Tibial nerve (tissue), 4 donors: ENCODE results near the gene DSTYK. TPM values are rescaled to one million over a fixed set of nuclear protein-coding genes. Genes with fewer than 3 reads are reported as not detected.
"Not testable (repeated sequence)": the region's sequence is repeated elsewhere in the genome, so short reads cannot be mapped to it uniquely, and the experiment has no call there.

Source experiments
- DNase-seq, 2 donors: peaks; one replicate each; pipeline ENCODE4 v3.0.0-alpha.2; 2019; ENCODE audit warnings: low spot score in 2 of 2
- H3K27ac ChIP-seq, 4 donors: fragments of 200-600 bp; sonication (generic) in 3 of 4; one replicate each; pipeline ENCODE4 v1.5.1; 2017 to 2019; ENCODE audit warnings: mild to moderate bottlenecking in 1 of 4
- H3K27me3 ChIP-seq, 2 donors: fragments of 200-600 bp; sonication (generic) in 1 of 2; one replicate each; pipeline versions ENCODE4 v1.5.1 to v1.6.0; 2017 to 2019
- H3K36me3 ChIP-seq, 3 donors: fragments of 200-600 bp; sonication (generic); one replicate each; pipeline ENCODE4 v1.5.1; 2018 to 2019
- H3K4me1 ChIP-seq, 4 donors: fragments of 200-600 bp; sonication (generic) in 3 of 4; one replicate each; pipeline ENCODE4 v1.5.1; 2017 to 2019
- H3K4me3 ChIP-seq, 4 donors: fragments of 200-600 bp; sonication (generic) in 3 of 4; one replicate each; pipeline ENCODE4 v1.5.1; 2017 to 2019; ENCODE audit warnings: mild to moderate bottlenecking in 1 of 4, moderate library complexity in 1 of 4
- H3K9me3 ChIP-seq, 4 donors: fragments of 200-600 bp; sonication (generic) in 3 of 4; one replicate each; pipeline ENCODE4 v1.5.1; 2017 to 2019
- EP300 ChIP-seq, 2 donors: sonication (generic); formaldehyde crosslinking; IDR thresholded peaks; one replicate each; pipeline ENCODE4 v1.6.1; 2017; ENCODE audit warnings: antibody characterized with exemption in 2 of 2, mild to moderate bottlenecking in 1 of 2
- POLR2A ChIP-seq, 2 donors: fragments of 450-650 bp; IDR thresholded peaks; one replicate each; pipeline ENCODE4 v1.6.1; 2017; ENCODE audit warnings: antibody characterized with exemption in 2 of 2, mild to moderate bottlenecking in 2 of 2, moderate library complexity in 2 of 2
- WGBS, 2 donors: methylation state at CpG; one replicate each; pipeline ENCODE4 v1.1.5; 2018; 5-methylcytosine and 5-hydroxymethylcytosine counted together
- total RNA-seq, 4 donors: library from RNA; depleted of rRNA; stranded (reverse); fragments of >200 nt; gene quantifications; one replicate each; pipeline ENCODE4 v1.1.0, GENCODE V29; 2016
- TF ChIP-seq, protein P1 (sequence below), 5 experiments: fragments of 200-600 bp in 3 of 5; fragments of 450-650 bp in 2 of 5; sonication (generic) in 3 of 5; IDR thresholded peaks; one replicate each; pipeline ENCODE4 v1.5.1; 2016 to 2019; ENCODE audit warnings: antibody characterized with exemption in 5 of 5, mild to moderate bottlenecking in 3 of 5, moderate library complexity in 2 of 5

The DSTYK gene
- total RNA-seq, 4 donors from 2014 or later = 10.5 to 15.5 (median 14.1) TPM

DNA sequence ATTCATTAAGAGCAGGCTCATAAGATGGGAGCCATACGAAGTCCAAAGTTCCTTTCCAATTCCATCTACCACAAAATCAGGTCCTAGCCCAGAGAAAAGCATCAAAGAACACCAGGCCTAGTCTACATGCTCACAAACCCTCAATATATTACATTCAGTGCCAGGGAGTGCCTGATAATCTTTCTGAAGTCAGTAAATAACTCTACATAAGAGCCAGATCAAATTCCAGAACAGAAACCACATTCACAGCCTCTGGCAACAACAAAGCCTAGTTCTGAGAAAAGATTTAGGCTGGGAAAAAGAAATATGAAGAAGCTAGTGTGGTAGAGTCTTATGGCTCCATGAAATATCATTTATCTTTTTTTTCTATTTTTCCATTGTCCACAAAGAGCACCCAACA is 49.2 kb downstream of the DSTYK start:
- Histone ChIP-seq H3K9me3 (no peaks in the 10 kb centered on the region), H3K27me3 (no peaks in the 10 kb centered on the region), H3K4me3 (no peak overlapping the region), H3K36me3 (peaks cover 0 to 85% (median 39%) of the 10 kb centered on the region in 3 donors), H3K4me1 (peaks cover 0 to 11% (median 0%) of the 10 kb centered on the region in 4 donors), H3K27ac (peak overlapping the region in 2 of 4 donors; percentile 40 to 57)
- no peak for DNase-seq
- WGBS, 2 donors = 45 to 70% methylated on average over 1 of the region's 1 CpG
- TF ChIP-seq EP300 (IDR thresholded peaks at IDR 0.05) = no peak
- TF ChIP-seq, protein P1, sequence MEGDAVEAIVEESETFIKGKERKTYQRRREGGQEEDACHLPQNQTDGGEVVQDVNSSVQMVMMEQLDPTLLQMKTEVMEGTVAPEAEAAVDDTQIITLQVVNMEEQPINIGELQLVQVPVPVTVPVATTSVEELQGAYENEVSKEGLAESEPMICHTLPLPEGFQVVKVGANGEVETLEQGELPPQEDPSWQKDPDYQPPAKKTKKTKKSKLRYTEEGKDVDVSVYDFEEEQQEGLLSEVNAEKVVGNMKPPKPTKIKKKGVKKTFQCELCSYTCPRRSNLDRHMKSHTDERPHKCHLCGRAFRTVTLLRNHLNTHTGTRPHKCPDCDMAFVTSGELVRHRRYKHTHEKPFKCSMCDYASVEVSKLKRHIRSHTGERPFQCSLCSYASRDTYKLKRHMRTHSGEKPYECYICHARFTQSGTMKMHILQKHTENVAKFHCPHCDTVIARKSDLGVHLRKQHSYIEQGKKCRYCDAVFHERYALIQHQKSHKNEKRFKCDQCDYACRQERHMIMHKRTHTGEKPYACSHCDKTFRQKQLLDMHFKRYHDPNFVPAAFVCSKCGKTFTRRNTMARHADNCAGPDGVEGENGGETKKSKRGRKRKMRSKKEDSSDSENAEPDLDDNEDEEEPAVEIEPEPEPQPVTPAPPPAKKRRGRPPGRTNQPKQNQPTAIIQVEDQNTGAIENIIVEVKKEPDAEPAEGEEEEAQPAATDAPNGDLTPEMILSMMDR (IDR thresholded peaks at IDR 0.05) = no peak
- no peak for TF ChIP-seq POLR2A (IDR thresholded peaks at IDR 0.05)

DNA sequence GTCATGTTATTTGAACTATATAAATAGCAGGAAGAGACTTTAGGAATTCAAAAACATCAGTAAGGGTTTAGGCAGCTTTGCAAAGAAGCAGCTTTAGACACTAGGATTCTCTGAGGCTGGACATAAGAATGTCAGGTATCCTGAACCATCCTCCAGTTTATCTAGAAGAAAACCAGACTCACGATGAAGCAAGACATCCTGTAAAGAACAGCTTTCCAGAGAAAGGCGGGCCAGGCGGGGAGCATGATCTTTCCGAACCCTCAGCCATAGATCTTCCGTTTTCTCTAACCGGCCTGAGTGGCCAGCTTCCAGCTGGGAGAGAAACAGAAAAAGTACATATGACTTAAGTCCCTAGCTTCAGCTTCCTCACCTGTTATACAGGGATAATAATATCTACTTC is 50.4 kb downstream of the DSTYK start:
- H3K27me3 ChIP-seq = no peaks in the 10 kb centered on the region
- DNase-seq = no peak
- 92 to 95% methylated on average over 6 of the region's 6 CpGs for WGBS, 2 donors
- H3K9me3 ChIP-seq = peaks cover 0 to under 1% (median 0%) of the 10 kb centered on the region in 4 donors
- TF ChIP-seq EP300 (IDR thresholded peaks at IDR 0.05) (no peak), POLR2A (IDR thresholded peaks at IDR 0.05) (no peak)
- TF ChIP-seq, protein P1 (IDR thresholded peaks at IDR 0.05) = no peak
- no peak overlapping the region for H3K27ac ChIP-seq
- H3K4me3 ChIP-seq = no peak overlapping the region
- H3K4me1 ChIP-seq = peaks cover 0 to 11% (median 0%) of the 10 kb centered on the region in 4 donors
- H3K36me3 ChIP-seq = peaks cover 0 to 88% (median 51%) of the 10 kb centered on the region in 3 donors

DNA sequence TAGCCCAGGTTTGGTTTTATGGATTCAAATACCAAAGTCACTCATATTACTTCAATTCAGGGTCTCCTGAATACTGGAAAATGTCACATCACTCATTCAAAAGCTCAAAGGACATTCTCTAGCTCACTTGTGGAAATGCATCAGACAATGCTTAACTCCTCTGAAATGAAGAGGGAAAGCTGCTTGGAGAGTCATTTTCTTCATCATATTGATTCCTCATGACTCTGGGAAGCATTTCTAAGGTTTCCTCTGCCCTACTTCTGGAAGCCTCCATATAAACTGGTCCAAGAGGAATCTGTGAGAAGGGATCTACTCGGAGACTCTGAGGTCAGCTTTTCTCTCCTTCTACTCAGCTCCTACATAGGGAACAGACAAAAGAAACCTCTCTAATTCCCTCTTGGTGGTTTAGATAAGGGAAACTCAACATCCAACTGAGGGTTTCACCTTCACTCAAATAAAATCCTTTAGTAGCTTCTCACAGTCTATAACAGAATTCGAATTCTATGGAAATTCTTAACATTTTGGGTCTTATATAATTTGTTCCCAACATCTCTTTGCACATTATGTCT is 53.4 kb downstream of the DSTYK start:
- 91 to 97% methylated on average over 2 of the region's 2 CpGs for WGBS, 2 donors
- no peak for DNase-seq
- Histone ChIP-seq H3K4me1 (peaks cover 0 to 11% (median 0%) of the 10 kb centered on the region in 4 donors), H3K4me3 (no peak overlapping the region), H3K27ac (no peak overlapping the region), H3K9me3 (peaks cover 0 to 4% (median 0%) of the 10 kb centered on the region in 4 donors), H3K27me3 (no peaks in the 10 kb centered on the region), H3K36me3 (peaks cover 0 to 100% (median 58%) of the 10 kb centered on the region in 3 donors)
- TF ChIP-seq EP300 (IDR thresholded peaks at IDR 0.05) (no peak), POLR2A (IDR thresholded peaks at IDR 0.05) (no peak)
- TF ChIP-seq, protein P1 (IDR thresholded peaks at IDR 0.05) = no peak

DNA sequence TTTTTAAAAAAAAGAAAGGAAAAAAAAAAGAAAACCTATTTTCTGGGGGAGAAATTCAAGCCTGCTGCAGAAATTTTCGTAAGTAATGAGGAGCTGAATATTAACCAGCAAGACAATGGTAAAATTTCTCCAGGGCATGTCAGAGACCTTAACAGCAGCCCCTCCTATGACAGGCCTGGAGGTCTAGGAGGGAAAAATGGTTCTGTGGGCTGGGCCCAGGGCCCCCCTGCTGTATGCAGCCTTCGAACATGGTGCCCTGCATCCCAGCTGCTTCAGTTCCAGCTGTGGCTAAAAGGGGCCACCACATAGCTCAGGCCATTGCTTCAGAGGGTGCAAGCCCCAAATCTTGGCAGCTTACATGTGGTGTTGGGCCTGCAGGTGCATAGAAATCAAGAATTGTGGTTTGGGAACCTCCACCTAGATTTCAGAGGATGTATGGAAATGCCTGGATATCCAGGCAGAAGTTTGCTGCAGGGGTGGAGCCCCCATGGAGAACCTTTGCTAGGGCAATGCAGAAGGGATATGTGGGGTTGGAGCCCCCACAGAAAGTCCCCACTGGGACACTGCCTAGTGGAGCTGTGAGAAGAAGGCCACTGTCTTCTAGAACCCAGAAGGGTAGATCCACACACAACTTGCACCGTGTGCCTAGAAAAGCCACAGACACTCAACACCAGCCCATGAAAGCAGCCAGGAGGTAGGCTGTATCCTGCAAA is 55.7 kb downstream of the DSTYK start:
- not testable (repeated sequence) for H3K9me3 ChIP-seq, DNase-seq, H3K4me3 ChIP-seq, H3K4me1 ChIP-seq, H3K27ac ChIP-seq, H3K27me3 ChIP-seq
- 68 to 79% methylated on average over 3 of the region's 3 CpGs for WGBS, 2 donors
- peaks cover 0 to 95% (median 45%) of the 10 kb centered on the region in 3 donors for H3K36me3 ChIP-seq

DNA sequence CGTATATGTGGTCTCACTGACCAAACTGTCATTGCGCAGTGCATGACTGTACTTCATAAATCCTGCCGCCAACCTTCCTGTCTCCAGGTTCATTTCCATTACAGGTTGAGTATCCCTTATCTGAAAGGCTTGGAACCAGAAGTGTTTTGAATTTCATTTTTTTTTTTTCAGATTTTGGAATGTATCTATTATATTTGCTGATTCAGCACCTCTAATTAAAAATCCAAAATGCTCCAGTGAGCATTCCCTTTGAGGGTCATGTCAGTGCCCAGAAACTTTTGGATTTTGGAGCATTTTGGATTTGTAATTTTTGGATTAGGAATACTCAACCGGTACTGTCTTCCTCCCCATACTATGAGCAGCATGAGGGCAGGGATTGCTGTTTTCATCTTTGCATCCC is 59.0 kb downstream of the DSTYK start:
- no peak overlapping the region for H3K27ac ChIP-seq
- no peaks in the 10 kb centered on the region for H3K27me3 ChIP-seq
- H3K4me1 ChIP-seq = no peaks in the 10 kb centered on the region
- WGBS, 2 donors = 97 to 99% methylated on average over 4 of the region's 4 CpGs
- TF ChIP-seq, protein P1 (IDR thresholded peaks at IDR 0.05) = no peak
- TF ChIP-seq POLR2A (IDR thresholded peaks at IDR 0.05) (no peak), EP300 (IDR thresholded peaks at IDR 0.05) (no peak)
- peaks cover 0 to 4% (median 0%) of the 10 kb centered on the region in 4 donors for H3K9me3 ChIP-seq
- no peak for DNase-seq
- peaks cover 0 to 95% (median 19%) of the 10 kb centered on the region in 3 donors for H3K36me3 ChIP-seq
- H3K4me3 ChIP-seq = no peak overlapping the region
